Activated T-cell treated with anti-CD3 and anti-CD28 coated beads for 48 hours (primary cell): ENCODE results near the gene MAP3K13.

Source experiments
- DNase-seq: peaks from one replicate; pipeline ENCODE4 v3.0.0-alpha.2; 2020; ENCODE audit warnings: low read depth

The MAP3K13 gene

GRCh38 chr3:185362850-185363661 is at the start of gene MAP3K13:
TSS of gene MAP3K13 (plus strand) at chr3:185363136. CDS start at chr3:185428582, 65,446 bp downstream.
- DNase-seq: peak; percentile 17

GRCh38 chr3:185313693-185314246 is 49.2 kb upstream of the MAP3K13 start:
- no peak for DNase-seq

GRCh38 chr3:185316740-185317412 is 46.1 kb upstream of the MAP3K13 start:
- DNase-seq: no peak

GRCh38 chr3:185317674-185318073 is 45.3 kb upstream of the MAP3K13 start:
- DNase-seq: no peak

- DNase-seq: no peak
These were observed 44.8 kb upstream of the MAP3K13 start for GRCh38 chr3:185318141-185318540.

- DNase-seq: no peak
These were observed 43.1 kb upstream of the MAP3K13 start for GRCh38 chr3:185319801-185320200.

- no peak for DNase-seq
These were observed 42.0 kb upstream of the MAP3K13 start for GRCh38 chr3:185320949-185321348.

GRCh38 chr3:185322101-185322719 is 40.7 kb upstream of the MAP3K13 start:
- DNase-seq: no peak

GRCh38 chr3:185325946-185326791 is 36.8 kb upstream of the MAP3K13 start:
- DNase-seq: no peak

GRCh38 chr3:185327062-185327461 is 35.9 kb upstream of the MAP3K13 start:
- no peak for DNase-seq

- DNase-seq: no peak
These were observed 34.5 kb upstream of the MAP3K13 start for GRCh38 chr3:185328324-185329004.

GRCh38 chr3:185330238-185330637 is 32.7 kb upstream of the MAP3K13 start:
- no peak for DNase-seq

- DNase-seq: no peak
These were observed 32.3 kb upstream of the MAP3K13 start for GRCh38 chr3:185330644-185331043.

GRCh38 chr3:185332026-185332735 is 30.8 kb upstream of the MAP3K13 start:
- no peak for DNase-seq

- DNase-seq: no peak
These were observed 27.1 kb upstream of the MAP3K13 start for GRCh38 chr3:185335799-185336198.

- no peak for DNase-seq
These were observed 25.6 kb upstream of the MAP3K13 start for GRCh38 chr3:185337231-185337816.

- no peak for DNase-seq
These were observed 23.0 kb upstream of the MAP3K13 start for GRCh38 chr3:185339945-185340344.

GRCh38 chr3:185340751-185341150 is 22.2 kb upstream of the MAP3K13 start:
- DNase-seq: no peak

- DNase-seq: no peak
These were observed 21.1 kb upstream of the MAP3K13 start for GRCh38 chr3:185341616-185342458.
